Measurements from ENCODE around the gene KDM2A.

Gene KDM2A

DNA sequence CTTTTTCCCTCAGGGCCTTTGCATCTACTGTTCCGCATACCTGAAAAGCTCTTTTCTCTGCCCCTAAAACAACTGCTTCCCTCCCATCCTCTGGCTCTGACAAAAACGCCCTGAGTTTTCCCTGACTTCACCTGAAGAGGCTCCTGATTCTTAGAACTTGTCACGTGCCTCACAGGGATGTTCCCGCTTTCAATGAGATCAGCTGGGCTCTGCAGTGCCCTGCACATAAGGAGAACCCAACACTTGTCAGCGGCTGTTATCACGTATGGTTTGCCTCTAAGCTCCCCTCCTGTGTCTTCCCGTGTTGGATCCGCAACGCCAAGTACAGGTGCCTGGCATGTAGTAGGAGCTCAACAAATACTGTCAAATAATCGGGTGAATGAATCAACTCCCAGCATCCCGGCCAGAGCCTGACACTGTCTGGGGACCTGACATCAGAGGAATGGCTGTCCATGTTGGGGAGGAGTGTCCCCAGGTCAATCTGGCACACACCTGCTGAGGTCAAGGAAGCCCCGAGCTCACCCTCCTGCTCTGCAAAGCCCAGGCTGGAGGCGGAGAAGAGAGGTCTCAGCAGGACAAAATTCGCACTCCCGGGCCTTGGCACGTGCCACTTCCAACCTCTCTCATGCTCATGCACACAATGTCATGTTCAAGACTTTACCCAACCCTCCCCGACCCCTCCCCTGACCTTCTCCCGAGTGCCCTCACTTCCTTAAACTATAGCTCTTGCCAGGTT lies 143.1 kb downstream of the KDM2A start:
- no peak for DNase-seq (ENCODE audit: low spot score)

DNA sequence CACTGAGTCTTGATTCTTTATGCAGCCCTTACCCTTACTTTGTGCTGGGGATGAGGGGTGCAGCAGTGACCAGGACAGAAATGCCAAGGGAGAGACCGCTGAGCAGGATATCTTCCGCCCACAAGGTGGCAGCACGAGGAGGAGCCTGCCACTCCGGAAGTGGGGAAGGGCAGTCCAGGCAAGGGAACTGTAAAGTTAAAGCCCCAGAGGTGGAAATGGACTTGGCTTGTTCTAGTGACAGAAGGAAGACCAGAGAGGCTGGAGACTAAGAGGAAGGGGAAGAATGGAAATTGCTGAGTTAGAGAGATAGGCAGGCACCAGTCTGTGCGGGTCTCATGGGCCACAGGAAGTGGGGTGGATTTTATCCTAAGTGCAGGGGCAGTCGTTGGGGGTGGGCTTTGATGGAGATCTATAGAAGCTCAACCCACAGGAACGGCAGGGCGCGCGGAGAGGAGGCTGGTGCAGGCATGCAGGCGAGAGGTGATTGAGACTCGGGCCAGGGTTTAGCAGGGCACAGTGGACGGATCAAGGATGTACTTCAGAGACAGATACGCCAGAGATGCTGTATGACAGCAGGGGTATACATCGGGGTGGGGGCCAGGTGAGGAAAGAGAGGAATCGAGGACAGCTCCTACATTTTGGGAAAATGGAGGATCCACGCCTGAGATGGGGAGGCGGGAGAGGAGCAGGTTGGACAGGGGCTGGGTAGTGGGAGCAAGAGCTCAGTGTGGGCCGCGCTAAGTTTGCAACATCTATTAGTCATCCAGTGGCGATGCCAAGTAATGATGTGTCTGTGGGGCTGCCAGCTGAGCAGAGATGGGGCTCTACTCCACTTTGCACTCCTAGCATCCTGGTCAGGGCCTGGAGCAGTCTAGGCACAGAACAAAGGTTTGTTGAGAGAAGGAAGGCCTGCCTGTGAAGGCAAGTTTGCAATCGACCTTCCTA lies 143.9 kb downstream of the KDM2A start:
- peak; percentile 89 for DNase-seq (ENCODE audit: low spot score)

- no peak for DNase-seq (ENCODE audit: low spot score)
Observed at GRCh38 chr11:67264260-67264659, 145.2 kb downstream of the KDM2A start.

DNA sequence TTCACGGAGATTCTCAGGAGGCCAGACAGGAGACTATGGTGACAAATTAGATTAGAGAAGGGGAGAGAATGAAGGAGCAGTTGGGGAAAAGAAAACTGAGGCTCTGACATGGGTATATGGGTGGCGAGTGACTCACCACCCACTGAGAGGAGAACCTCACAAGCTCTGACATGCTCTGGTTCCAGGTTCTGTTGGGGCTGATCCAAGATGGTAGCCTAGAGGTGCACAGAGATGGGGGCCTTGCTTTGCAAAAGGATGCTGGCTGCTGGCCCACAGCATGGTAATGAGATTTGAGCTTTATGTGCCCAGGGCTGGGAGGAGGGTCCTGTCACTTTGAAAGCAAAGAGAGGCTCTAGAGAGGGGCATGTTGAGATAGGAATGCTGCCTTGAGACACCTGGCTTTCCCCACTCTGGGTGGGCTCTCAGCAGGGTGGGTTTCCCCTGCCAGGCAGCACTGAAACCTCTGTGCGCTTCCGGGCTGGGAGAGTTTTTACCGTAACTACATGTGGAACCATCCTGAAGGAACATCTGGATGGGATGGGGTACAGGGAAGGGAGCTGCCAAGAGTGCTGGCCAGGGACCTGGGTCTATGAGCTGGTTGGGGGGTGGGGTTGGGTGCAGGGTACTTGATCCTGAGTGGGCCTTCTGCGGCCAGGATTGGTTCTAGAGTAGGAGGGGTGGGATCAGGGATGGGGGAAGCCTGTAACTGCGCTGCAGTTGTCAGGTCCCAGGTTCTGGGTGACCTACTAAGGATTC lies 146.0 kb downstream of the KDM2A start:
- DNase-seq (ENCODE audit: low spot score) = no peak

DNA sequence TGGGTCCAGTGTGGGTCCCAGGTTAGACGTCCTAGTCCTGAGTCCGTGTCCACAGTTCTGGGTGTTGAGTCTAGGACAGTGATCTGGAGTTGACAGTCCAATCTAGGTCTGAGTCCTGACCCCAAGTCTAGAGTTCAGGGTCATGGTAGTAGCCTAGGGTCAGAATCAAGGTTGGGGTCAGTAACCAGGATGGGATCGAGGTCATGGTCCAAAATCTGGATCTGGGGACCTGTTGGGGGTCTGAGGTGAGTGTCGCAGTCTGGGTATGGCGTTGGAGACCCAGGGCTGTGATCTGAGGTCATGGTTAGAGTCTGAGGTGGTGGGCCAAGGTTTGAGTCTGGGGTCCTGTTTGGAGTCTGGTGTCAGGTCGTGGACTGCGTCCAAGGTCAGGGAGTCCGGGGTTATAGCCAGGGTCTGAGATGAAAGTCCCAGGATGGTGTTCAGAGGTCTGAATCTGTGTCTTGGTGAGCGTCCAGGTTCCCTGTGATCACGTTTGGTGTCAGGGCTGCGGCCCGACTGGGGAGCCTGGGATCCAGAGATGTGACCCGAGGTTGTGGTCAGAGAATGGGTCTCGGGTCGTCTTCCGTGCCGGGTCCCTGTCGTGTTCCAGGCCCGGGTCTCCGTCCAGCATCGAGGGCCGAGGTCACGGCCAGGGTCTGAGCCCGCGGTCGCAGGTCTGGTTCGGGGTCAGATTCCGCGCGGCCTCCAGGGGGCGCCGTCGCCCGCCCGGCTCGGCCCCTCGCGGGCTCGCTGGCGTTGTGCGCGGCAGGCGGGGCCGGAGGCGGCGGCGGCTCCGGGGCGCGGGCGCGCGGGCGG lies 146.8 kb downstream of the KDM2A start:
- DNase-seq (ENCODE audit: low spot score) = peak; percentile 79

- DNase-seq (ENCODE audit: low spot score) = no peak
Observed at GRCh38 chr11:67266449-67267187, 147.6 kb downstream of the KDM2A start, which contains the start of gene GRK2. Gene GRK2 (plus strand): TSS chr11:67266473. CDS start chr11:67266700, 227 bp downstream.

GRCh38 chr11:67267188-67268080 lies 148.4 kb downstream of the KDM2A start:
- DNase-seq (ENCODE audit: low spot score) = peak; percentile 41

GRCh38 chr11:67268081-67268961 lies 149.3 kb downstream of the KDM2A start:
- DNase-seq (ENCODE audit: low spot score) = peak; percentile 96

DNA sequence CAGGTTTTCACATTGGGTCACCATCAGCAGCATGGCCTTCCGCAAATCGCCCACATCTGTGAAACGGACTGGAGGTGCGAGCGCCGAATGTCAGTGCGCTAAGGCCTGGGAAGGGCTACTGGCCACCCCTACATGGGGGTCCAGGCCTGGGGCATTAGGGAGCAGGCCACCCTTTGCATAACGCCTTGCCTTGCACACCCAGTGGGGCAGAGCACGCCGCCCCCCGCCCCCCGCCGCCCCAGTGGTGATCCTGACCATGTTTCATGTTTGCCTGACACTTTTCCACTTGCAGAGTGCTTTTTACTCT lies 149.9 kb downstream of the KDM2A start:
- no peak for DNase-seq (ENCODE audit: low spot score)

DNA sequence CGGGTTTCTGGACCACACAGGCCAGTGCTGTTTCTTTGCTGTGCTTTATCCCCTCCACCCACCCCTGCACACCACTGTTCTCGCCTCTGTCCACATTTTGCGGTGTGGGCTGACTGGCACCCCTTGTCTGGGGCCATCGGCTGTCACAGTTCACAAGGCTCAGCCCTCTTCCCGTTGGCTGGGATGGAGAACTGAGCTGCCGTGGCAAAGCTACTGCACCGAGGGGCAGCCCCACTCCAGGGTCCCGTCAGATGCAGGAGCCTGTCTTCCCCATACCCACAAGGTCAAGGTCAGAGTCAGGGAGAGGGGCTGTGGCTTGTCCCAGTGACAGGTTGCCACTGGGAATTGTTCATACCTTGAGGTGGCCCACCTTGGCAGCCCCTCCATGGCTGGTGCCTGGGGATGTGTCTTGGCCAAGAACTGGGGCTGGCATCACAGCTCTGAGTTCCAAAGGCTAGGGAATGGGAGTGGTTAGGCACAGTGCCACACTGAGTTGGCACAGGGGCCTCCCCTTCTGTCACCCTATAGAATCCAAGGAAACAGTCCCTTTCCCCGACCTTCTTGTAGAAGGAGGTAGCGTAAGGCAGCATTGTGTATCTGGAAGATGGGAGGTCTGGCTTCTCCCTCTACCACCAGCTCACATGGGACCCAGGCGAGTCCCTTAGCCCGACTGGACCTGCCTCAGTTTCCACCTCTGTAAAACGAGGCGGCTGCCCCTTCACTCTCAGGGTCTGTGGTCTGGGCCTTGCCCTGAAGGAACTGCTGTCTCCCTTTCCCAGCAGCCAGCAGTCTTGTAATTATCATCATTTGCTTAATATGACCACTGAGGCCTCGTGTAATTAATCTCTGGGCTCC lies 150.6 kb downstream of the KDM2A start:
- DNase-seq (ENCODE audit: low spot score) = no peak

DNA sequence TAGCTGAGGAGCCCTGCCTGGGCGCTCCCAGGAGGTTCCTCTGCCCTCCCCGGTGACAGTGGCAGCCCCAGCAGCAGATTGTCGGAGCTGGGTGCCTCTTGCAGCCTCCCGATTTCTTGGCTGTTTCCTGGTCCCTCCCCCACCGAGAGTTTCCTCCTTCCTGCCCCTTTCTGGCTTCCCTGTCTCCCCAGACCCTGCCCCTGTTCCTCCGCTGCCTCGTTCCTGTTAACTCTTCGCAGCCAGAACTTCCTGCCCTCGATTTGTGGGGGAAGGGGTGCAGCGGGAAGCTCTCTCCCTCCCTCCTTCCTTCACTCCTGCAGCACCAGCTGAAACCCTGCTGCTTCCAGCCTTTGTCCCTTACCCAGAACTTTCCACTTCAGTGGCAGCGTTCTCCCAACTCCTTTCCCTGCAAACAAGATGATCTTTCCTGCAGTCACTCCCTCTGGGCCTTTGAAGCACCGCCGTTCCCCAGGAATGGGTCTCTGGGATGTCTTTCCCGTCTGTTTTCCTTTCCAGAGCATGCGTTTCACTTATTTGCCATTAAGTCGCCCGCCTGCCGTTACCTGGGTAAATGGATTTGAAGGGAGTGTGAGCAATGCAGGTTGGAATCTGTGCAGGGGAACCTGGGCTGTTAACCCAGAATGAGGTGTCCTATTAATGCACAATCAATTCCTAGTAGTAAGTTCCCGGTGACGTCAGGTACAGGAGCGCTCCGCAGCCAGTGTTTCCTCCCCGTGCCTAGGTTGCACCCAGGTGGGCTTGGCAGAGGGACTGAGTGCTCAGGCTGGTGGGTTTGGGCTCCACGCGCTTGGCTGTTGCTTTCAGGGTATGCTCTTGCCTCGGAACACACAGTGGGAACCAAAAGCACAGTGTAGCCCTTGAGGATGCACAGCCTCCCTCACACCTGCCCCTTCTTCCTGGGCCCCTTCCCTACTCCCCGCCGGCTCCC lies 151.5 kb downstream of the KDM2A start:
- no peak for DNase-seq (ENCODE audit: low spot score)

GRCh38 chr11:67271205-67271540 lies 152.1 kb downstream of the KDM2A start:
- DNase-seq (ENCODE audit: low spot score) = no peak

DNA sequence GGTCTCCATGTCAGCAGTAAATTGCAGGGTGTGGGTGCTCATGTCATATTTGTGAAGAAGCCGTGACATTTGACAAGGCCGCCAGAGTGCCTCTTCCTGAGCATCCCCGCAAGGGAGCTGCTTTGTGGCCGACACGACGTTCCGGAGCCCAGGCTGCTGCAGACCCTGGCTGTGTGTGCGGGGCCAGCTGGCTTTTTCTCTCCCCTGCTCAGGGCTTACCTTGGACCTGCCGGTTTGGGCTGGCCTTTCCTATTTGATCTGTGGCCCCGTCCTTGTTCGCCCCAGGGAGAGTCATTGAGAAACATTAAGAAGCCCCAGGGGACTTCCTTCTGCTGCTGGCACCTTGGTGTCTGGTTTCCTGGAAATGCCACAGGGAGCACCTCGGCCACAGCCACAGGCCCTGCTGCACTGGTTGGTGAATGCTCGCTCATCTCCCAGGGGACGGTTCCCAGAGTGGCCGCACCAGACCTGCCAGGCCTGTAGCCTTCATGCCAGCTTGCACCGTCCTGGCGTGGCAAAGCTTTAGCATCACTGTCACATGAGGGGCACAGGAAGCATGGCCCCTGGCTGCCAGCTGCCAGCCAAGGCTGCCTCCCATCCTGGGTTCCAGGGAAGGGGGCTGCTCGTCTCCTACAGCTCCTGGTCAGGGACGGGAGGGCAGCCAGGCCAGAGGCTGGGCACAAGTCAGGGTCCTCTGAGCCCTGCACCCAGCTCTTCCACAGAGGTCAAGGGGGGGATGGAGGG lies 152.7 kb downstream of the KDM2A start:
- peak; percentile 86 for DNase-seq (ENCODE audit: low spot score)

DNA sequence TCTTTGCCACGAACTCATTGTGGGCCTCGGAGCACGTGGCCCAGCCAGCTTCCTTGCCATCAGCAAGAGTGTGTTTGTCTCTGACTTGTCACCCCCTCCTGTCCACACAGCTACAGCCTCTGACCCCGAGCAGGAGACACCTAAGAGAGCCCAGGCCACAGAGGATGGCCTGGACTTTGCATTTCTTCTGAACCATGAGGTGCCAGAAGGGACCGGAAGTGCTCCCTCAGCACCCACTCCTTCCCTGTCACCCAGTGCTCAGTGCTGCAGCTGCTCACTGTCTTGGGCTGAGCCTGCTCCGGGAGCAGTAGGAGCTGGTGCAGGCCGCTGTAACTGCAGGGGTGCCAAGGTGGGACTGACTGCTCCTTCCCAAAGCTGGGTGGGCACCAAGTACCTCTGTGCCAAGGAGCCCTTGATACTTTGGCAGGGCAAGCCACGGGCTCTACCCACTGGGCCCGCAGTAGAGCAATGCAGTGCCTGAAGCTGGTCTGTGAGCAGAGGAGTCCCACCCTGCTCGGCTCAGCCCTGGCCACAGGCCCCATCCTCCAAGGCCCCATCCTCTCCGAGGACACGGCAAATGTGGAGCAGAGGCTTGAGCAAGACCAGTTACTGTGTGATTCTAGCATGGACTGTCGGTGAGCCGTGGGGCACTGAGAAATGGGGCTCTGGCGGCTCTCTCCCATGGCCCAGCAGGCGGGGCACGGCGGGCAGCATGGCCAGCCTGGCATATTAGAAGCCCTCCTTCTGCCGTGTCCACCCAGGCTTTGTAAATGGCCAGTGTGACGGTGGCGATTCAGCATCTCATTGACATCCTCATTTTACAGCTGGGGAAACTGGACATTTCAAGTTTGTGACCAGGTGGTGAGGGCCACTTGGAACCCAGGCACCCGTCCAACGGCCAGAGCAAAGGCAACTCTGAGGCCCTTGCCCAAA lies 153.5 kb downstream of the KDM2A start:
- peak; percentile 48 for DNase-seq (ENCODE audit: low spot score)
